ENCODE measurements around the gene WDR5.
"Not testable (repeated sequence)": the region's sequence is repeated elsewhere in the genome, so short reads cannot be mapped to it uniquely, and the experiment has no call there.

The WDR5 gene

GRCh38 chr9:134135343-134136117 lies at the start of gene WDR5:
WDR5 (plus strand) TSS chr9:134136082; CDS start chr9:134139878, 3,796 bp downstream.
- FAIRE-seq = peak; percentile 70

GRCh38 chr9:134088063-134088725 lies 47.7 kb upstream of the WDR5 start:
- FAIRE-seq (no peak), DNase-seq (ENCODE audit: insufficient read length, low spot score) (no peak)

More at GRCh38 chr9:134135343-134136117, at the start of gene WDR5:
- peak; percentile 100 for DNase-seq (ENCODE audit: insufficient read length, low spot score)

GRCh38 chr9:134089972-134090371 lies 45.9 kb upstream of the WDR5 start:
- DNase-seq (ENCODE audit: insufficient read length, low spot score) (no peak), FAIRE-seq (no peak)

GRCh38 chr9:134099123-134099761 lies 36.6 kb upstream of the WDR5 start:
- FAIRE-seq (no peak), DNase-seq (ENCODE audit: insufficient read length, low spot score) (peak; percentile 55)

GRCh38 chr9:134100040-134100439 lies 35.8 kb upstream of the WDR5 start:
- FAIRE-seq = no peak
- no peak for DNase-seq (ENCODE audit: insufficient read length, low spot score)

GRCh38 chr9:134101133-134101532 lies 34.7 kb upstream of the WDR5 start:
- DNase-seq (ENCODE audit: insufficient read length, low spot score); FAIRE-seq: not testable (repeated sequence)

- DNase-seq (ENCODE audit: insufficient read length, low spot score) = no peak
- FAIRE-seq = no peak
Observed at GRCh38 chr9:134101623-134102149, 34.2 kb upstream of the WDR5 start.

- FAIRE-seq (no peak), DNase-seq (ENCODE audit: insufficient read length, low spot score) (no peak)
Observed at GRCh38 chr9:134103391-134103998, 32.4 kb upstream of the WDR5 start.

GRCh38 chr9:134111064-134111463 lies 24.8 kb upstream of the WDR5 start:
- DNase-seq (ENCODE audit: insufficient read length, low spot score) = no peak
- no peak for FAIRE-seq

GRCh38 chr9:134112561-134112960 lies 23.3 kb upstream of the WDR5 start:
- DNase-seq (ENCODE audit: insufficient read length, low spot score) = no peak
- no peak for FAIRE-seq

- not testable (repeated sequence) for FAIRE-seq; DNase-seq (ENCODE audit: insufficient read length, low spot score)
Observed at GRCh38 chr9:134118972-134119371, 16.9 kb upstream of the WDR5 start.

- DNase-seq (ENCODE audit: insufficient read length, low spot score) = no peak
Observed at GRCh38 chr9:134123764-134124128, 12.1 kb upstream of the WDR5 start.

GRCh38 chr9:134125413-134126095 lies 10.3 kb upstream of the WDR5 start:
- FAIRE-seq (no peak), DNase-seq (ENCODE audit: insufficient read length, low spot score) (no peak)

More at GRCh38 chr9:134123764-134124128, 12.1 kb upstream of the WDR5 start:
- no peak for FAIRE-seq

GRCh38 chr9:134126373-134126772 lies 9.5 kb upstream of the WDR5 start:
- DNase-seq (ENCODE audit: insufficient read length, low spot score) (no peak), FAIRE-seq (no peak)

GRCh38 chr9:134127065-134127580 lies 8.8 kb upstream of the WDR5 start:
- DNase-seq (ENCODE audit: insufficient read length, low spot score) = no peak

GRCh38 chr9:134127616-134128015 lies 8.3 kb upstream of the WDR5 start:
- FAIRE-seq = no peak
- DNase-seq (ENCODE audit: insufficient read length, low spot score) = no peak

More at GRCh38 chr9:134127065-134127580, 8.8 kb upstream of the WDR5 start:
- no peak for FAIRE-seq

GRCh38 chr9:134128727-134129679 lies 6.9 kb upstream of the WDR5 start:
- FAIRE-seq (no peak), DNase-seq (ENCODE audit: insufficient read length, low spot score) (no peak)

- FAIRE-seq (no peak), DNase-seq (ENCODE audit: insufficient read length, low spot score) (no peak)
Observed at GRCh38 chr9:134130503-134131375, 5.1 kb upstream of the WDR5 start.
